NCI-H748 (cell line): ENCODE results near the gene STARD5.

Experiments
- DNase-seq: peaks from one replicate; lab custom pipeline; 2025; ENCODE audit not compliant: unreplicated experiment; lab: John Stamatoyannopoulos, UW

Gene STARD5

DNA sequence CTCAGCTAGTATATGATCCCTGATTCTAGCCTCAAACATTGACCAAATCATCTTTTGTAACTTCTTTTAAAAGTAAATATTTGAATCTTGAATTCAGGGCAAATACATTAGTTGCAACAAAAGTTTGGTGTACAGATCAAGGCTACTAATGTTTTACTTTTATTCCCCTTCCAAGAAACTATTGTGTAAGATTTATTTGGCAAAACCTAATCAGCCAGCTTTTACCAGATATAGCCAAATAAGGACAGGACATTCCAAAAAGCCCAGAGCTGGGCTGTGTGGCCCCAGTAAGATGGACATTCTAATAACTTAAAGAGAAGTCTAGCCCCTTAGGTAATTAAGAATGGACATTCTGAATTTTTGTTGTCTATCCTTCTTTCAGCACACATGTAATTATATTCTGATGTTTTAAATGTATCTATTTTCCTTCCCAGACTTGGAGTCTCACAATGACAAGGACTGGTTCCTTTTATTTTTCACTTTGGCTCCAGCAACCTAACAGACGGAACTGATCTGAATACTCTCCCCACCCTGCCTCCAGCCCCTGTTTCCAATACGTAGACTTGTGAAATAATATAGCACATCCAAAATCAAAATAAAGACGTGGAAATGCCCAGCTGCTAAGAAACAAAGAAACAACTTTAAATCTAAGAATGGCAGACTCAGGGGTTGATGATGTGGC is 48.1 kb downstream of the STARD5 start:
- DNase-seq, result no peak

- peak; percentile 65 for DNase-seq
Measured at GRCh38 chr15:81274931-81275707, 48.8 kb downstream of the STARD5 start.

DNA sequence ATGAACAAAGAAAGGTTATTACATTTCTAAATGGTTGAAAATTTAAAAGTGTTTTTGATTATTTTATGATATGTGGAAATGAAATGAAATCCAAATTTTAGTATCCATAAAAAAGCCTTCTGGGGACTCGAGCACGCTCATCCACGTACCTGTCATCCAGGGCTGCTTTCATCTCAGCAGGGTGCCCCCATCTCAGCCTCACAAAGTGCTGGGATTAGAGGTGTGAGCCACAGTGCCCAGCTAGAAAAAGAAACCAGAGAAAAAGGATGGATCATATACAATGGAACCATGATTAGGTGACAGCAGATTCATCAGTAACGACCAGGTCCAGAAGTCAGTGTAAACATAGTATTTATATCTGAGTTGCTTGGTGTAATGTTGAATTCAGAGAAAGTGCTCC is 49.7 kb downstream of the STARD5 start:
- DNase-seq, result no peak

- DNase-seq, result no peak
Measured at GRCh38 chr15:81273855-81274254, 50.1 kb downstream of the STARD5 start.

- DNase-seq, result no peak
Measured at GRCh38 chr15:81273200-81273599, 50.7 kb downstream of the STARD5 start.

DNA sequence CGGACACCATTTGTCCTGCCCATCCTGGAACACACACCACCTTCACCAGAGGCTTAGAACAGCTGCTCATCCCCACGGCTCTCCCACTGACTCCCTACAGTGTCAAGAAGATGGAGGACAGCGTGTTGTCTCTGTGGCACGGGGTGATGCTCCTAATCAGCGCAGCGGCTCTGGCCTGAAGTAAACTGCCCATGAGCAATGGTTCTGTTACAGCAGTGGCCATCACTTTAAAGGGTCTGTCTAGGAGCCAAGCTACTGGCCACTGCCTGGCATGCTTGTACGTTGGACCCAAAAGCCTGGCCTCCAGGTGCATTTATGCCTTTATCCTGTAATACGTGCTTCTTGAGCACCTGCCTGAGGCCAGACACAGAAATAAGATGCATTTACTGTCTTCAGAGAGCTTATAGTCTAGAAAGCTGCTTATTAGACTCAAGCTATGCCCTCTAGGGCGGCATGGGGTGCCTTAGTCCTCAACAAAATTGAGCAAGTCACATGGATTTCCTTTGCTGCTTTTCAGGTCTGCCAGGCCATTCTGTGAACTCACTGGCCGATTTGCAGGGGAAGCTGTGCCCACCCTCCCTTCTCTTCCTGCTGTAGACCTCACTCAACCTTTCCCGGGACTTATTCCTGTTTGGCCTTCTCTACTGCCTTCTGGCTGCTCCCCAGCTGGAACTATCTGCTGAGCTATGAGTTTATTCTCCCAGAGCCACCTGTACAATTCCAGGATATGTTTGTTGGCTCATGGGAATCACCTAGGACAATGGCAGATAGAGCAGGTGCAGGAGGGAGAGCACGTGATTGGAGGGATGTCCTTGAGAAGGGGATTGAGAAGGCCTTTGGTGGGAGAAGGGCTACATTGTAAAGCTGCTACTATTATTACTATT is 51.9 kb downstream of the STARD5 start:
- no peak for DNase-seq

- DNase-seq, result no peak
Measured at GRCh38 chr15:81270781-81271491, 53.0 kb downstream of the STARD5 start.

DNA sequence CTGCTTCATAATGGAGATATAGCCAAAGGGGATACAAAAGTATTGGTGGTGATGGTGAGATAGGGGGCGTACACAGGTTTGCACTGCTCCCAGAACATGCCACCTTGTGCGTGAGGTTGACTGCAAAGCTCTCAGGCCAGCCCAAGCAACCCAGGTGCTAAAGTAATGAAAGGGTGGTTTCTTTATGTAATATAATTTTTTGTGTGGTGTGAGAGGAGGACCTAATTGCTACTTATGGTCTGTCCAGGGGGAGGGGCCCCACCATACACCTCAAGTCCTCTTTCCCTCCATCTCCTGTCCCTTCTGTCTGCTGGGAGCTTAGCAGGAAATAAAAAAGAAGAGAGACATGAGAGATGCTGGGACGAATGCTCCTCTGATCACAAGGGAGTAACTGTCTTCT is 53.8 kb downstream of the STARD5 start:
- DNase-seq, result no peak

DNA sequence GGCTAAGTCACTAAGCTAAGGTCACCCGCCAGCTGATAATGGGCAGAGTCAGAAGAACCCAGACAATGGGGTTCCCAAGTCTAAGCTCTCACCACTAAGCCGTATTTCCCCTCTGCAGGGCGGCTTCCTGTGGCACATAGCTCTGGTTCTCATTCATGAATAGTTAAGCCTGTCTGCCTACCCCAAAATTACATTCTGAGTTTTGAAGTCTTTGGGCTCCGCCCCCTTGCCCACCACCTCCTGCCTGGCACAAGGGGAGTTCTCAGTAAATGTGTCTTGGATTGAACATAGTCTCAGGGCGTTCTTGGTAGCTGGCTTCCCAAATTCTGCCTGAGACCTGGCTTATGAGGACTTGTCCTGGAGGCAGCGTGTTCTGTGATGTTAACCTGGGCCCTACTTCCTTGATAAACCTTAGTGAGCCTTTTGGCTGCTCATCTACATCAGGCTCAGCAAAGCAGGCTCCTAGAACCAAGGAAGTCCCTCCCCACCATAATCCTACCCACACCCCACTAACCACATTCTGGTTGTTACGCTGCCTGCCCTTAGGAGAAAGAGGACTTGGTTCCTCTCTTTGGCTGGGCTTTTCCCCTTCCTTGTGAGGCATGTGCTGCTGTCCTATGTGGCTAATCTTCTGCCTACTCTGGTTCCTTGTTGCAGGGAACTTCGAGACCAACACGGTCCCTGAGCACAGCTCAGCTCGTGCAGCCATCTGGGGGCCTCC is 54.9 kb downstream of the STARD5 start:
- no peak for DNase-seq

DNA sequence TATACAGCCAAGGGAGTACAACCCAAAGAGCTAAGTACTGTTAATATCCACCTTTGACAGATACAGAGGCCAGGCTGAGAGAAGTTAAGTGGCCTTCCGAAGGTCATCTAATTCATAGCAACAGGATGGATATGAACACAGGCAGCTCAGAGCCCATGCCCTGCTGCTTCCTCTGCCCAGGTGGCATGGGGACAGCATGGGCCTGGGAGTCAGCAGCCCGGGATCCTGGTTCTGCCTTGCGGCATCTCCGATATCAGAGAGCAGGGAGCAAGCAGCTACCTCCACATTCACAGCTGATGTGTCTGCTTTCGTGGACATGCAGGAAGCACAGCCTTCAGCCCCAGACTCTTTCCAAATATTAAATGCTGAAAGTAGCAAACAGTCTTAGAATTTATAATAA is 55.6 kb downstream of the STARD5 start:
- no peak for DNase-seq

DNA sequence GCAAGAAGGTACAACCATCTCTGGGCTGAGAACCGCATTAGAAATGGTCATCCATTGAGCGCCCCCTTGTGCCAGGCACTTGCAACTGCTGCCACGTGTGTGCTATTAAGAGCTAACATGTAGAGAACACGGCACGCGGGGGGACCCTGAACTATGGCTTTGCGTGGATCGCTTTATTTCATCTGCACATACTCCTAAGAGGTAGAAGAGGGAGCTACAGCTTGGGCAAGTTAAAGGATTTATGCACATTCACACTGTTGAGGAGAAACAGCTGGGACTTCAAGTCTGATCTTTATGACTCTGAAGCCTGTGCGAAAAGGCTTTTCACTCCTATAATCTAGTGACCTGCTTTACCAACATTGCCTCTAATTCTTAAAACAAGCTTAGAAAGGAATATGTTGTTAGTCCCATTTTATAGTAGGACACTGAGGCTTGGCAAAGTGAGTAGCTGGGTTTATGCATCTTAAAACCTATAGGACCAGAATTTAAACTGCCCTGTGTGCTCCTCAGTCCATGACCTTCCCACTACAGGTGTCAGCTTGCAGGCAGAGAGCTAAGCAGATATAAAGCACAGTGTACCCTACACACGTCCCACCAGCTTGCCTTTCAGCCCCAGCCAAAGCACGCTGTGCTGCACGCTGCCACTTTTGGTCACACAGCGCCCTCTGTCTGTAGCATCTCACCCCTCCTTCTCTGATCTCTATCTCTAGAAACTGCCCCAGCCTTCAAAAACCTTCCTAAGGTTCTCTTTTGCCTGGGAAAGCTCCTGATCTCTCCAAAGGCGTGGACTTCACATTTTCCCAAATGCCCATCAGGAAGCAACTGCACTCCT is 57.8 kb downstream of the STARD5 start:
- DNase-seq, result peak; percentile 80

- DNase-seq, result peak; percentile 29
Measured at GRCh38 chr15:81265256-81265943, 58.5 kb downstream of the STARD5 start.

GRCh38 chr15:81264072-81264857 is 59.7 kb downstream of the STARD5 start:
- no peak for DNase-seq

DNA sequence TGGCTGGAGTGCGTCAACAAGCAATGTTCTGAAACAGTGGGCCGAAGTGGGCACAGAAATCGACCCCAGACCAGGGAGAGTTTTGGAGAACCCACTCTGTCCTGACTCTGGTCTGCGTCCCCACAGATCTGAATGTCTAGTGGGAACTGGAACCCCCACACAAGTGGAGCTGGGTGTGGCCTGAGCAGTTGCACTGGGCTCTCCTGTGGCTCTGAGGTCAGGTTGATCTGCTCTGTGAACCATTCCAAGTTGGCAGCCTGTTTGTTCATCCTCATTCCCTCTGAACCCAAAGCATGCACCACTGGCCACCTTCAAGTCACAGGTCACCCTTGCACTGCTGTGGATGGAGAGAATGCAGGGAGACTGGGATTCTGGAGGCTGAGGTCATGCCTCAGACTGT is 60.5 kb downstream of the STARD5 start:
- no peak for DNase-seq

DNA sequence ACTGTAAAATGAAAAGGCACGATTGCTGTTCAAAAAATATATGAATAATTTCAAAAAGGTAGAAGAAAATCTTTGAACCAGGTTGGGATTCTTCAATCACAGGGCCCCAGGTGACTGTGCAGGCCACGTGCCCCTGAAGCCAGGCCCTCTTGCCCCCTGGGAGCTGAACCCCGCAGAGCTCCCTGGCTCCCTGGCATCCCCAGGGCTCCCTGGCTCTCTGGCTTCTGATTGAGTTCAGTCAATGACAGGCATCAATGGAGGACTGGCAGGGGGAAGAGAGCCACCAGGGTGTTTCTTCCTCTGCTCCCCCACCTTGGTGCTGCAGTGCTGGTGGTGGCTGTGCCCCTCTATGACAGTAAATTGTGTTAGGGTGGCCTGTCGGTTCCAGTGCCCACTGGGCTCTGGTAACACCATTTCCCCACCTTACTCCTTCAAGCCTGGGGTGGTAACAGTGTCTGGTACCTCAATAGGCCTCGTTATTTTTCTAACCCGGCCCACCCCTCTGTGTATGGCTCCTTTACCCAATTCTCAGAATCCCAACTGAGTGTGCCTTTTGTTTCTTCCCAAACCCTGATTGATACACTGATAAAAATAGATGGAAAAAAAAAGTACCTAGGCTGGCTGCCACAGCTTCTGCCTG is 62.6 kb downstream of the STARD5 start:
- no peak for DNase-seq

- DNase-seq, result no peak
Measured at GRCh38 chr15:81259760-81260298, 64.1 kb downstream of the STARD5 start.
